Epithelial cell of esophagus (primary cell): Measurements from ENCODE around the gene S100A3.

Experiments used
- DNase-seq: peaks from one replicate; pipeline ENCODE4 v3.0.0; 2010; ENCODE audit warnings: low read depth
- H3K4me3 ChIP-seq: 2 replicates; pipeline ENCODE4 v1.5.1; 2011; ENCODE audit warnings: mild to moderate bottlenecking, low read length, control low read depth
- TF ChIP-seq, protein P1 (sequence below): IDR thresholded peaks from 2 replicates; pipeline ENCODE4 v1.5.1; 2011; ENCODE audit warnings: low read depth, mild to moderate bottlenecking, low read length, control low read depth, inconsistent platforms; ENCODE audit not compliant: insufficient read depth; ENCODE audit errors: missing control alignments

S100A3 gene

DNA sequence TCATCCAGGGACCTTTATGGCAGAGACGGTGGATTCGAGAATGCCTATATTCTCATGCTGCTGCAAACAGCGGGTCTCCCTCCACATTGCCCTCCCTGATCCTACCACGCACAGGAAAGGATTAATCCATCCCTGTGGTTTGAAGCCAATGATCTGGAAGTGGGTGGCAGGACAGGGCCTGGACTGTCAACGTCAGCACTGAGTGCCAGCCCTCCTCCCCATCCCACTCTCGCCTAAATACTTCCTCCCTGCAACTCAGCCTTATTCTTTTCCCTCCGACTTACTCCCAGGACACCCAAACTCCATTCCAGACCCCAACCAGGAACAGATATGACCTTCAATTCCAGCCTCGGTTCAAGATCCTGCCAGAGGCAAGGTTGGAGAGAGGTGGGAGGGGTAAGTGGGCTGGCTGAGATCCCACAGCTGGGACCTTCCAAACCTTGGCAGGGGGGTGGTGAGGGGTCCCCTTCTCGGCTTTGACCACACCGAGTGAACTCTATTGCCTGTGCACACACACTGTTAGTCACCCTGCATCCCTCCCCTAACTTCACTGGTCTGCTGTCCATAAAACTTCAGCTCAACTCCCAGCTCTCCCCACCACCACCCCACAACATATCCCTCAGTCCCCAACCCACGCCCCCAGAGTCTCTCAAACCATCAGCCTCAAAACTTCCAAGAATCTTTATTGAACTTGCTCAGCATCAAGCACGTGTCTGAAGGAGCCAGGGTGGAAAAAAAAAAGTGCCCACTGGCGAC lies 5.9 kb downstream of the S100A3 start:
- H3K4me3 ChIP-seq = no peak overlapping the region
- DNase-seq = peak; percentile 1
- TF ChIP-seq, protein P1, sequence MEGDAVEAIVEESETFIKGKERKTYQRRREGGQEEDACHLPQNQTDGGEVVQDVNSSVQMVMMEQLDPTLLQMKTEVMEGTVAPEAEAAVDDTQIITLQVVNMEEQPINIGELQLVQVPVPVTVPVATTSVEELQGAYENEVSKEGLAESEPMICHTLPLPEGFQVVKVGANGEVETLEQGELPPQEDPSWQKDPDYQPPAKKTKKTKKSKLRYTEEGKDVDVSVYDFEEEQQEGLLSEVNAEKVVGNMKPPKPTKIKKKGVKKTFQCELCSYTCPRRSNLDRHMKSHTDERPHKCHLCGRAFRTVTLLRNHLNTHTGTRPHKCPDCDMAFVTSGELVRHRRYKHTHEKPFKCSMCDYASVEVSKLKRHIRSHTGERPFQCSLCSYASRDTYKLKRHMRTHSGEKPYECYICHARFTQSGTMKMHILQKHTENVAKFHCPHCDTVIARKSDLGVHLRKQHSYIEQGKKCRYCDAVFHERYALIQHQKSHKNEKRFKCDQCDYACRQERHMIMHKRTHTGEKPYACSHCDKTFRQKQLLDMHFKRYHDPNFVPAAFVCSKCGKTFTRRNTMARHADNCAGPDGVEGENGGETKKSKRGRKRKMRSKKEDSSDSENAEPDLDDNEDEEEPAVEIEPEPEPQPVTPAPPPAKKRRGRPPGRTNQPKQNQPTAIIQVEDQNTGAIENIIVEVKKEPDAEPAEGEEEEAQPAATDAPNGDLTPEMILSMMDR = no peak

DNA sequence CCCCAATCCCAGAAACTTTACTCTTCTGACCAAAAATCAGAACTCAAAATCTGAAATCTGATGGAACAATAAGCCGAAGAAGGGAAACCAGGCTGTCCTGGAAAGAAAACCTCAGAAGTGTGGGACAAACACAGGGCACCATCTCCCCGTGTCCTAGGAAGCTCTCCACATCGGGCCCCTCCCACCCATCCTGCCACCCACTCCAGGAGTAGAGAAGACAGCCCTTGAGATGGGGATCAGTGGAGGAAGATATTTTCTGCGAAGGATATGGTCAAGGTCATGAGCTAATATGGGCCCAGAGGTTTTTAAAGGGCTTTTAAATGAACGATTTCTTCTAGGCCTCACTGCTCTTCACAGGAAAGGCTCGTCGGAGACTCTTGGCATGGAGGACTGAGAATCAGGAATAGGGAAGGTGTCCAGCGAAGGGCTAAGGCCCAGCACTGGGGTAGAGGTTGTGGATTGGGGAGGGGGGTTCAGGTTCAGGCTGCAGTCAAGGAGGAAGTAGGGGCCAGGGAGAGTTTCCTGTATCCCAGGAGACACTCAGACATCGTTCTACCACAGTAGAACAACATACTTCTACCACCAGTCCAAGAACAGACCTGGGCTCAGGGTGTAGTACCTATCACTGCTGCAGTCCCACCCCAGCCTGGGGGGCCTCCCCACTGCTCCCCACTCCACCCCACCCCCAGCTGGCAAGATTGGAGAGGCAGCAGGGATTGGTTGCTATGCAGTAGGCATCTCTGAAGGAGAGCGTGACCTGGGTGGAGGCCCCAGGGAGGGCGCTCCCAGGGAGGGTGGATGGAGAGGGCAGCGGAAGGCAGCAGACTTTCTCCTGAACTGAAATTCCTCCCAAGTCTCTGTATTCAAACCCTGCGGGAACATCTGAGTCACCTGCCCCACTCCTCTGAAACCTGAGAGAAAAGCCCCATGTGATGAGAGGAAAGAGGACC lies 7.1 kb downstream of the S100A3 start:
- H3K4me3 ChIP-seq = no peak overlapping the region
- TF ChIP-seq, protein P1 = no peak

GRCh38 chr1:153540394-153541361 lies 8.4 kb downstream of the S100A3 start, which contains the start of gene S100A5:
S100A5 (minus strand) TSS chr1:153540934; CDS start chr1:153540191, 743 bp downstream.
- DNase-seq = peak; percentile 77
- H3K4me3 ChIP-seq = no peak within 1 kb of the TSS
- TF ChIP-seq, protein P1 = no peak

More for the DNA sequence above, 7.1 kb downstream of the S100A3 start:
- DNase-seq = no peak

DNA sequence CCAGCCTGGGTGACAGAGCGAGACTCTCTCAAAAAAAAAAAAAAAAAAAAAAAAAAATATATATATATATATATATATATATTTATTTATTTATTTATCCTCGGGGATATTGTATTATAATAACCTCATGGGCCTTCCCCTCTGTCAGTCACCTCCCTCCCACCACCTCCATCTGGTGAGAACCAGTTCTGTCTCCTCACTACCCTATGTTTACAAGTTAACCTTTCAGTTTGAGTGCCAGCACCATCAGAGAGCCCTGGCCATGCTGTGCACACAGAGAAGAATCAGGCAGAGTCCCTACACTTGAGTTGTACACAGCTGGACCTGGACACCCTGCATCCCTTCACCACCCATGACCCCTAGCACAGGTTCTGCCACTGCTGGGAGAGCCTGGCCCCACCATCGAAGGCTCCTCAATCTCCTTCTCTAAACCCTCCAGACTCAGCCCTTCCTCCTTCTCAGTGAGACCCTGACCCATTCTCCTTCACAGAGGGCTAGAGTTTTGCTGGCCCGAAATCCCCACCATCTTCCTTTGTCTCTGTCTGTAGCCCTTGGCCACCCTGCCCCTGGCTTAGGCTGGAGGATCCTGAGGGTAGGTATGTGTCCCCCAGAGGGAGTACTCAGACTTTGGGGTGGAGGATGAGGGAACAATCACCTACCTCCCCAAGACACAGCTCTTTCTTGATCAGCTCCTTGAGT lies 9.5 kb downstream of the S100A3 start:
- no peak for DNase-seq
- no peak overlapping the region for H3K4me3 ChIP-seq
- TF ChIP-seq, protein P1 = no peak

- no peak overlapping the region for H3K4me3 ChIP-seq
- TF ChIP-seq, protein P1 = no peak
- DNase-seq = peak; percentile 55
Observed at GRCh38 chr1:153538315-153538821, 10.7 kb downstream of the S100A3 start.
